Breast epithelium (tissue), 3 donors: ENCODE measurements around the gene THAP2.

ENCODE experiments used
- CTCF ChIP-seq, 3 donors: fragments of 450-650 bp; IDR thresholded peaks; one replicate each; pipeline ENCODE4 v1.5.1; 2016 to 2017; ENCODE audit warnings: antibody characterized with exemption in 3 of 3, mild to moderate bottlenecking in 3 of 3, moderate library complexity in 3 of 3
- POLR2A ChIP-seq: fragments of 450-650 bp; IDR thresholded peaks from one replicate; pipeline ENCODE4 v1.6.1; 2016; ENCODE audit warnings: antibody characterized with exemption, mild to moderate bottlenecking, moderate library complexity

GRCh38 chr12:71665090-71665463 lies 976 bp downstream of the THAP2 start:
- TF ChIP-seq POLR2A (no peak), CTCF (IDR thresholded peaks at IDR 0.05) (no peak)
